ENCODE data around the gene ANKRD29.

The ANKRD29 gene

GRCh38 chr18:23684515-23685197, 21.9 kb upstream of the ANKRD29 start:
- no peak for DNase-seq (ENCODE audit: low read depth)

DNA sequence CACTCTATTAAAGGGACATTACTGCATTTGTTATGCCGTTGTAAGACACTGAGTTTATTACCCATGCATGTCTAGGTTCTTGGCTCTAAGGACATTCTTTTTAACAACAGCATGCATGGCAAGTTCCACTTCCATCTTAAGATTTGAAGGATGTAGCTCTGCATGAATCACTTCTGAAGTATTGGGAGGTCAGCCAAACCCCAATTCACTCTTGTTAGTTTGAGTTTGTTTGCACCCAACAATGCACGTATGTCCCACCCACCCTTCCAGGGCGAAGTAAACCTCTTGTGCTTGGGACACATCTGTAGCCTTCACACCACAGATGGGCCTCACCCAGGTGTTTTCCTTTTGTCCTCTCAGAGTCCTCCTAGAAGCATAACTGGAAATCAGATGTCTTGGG, 21.0 kb upstream of the ANKRD29 start:
- DNase-seq (ENCODE audit: low read depth): no peak

- no peak for DNase-seq (ENCODE audit: low read depth)
These were observed 20.4 kb upstream of the ANKRD29 start for GRCh38 chr18:23683155-23683554.

- no peak for DNase-seq (ENCODE audit: low read depth)
These were observed 19.8 kb upstream of the ANKRD29 start for GRCh38 chr18:23682472-23682871.

- no peak for DNase-seq (ENCODE audit: low read depth)
These were observed 19.3 kb upstream of the ANKRD29 start for GRCh38 chr18:23682045-23682444.

DNA sequence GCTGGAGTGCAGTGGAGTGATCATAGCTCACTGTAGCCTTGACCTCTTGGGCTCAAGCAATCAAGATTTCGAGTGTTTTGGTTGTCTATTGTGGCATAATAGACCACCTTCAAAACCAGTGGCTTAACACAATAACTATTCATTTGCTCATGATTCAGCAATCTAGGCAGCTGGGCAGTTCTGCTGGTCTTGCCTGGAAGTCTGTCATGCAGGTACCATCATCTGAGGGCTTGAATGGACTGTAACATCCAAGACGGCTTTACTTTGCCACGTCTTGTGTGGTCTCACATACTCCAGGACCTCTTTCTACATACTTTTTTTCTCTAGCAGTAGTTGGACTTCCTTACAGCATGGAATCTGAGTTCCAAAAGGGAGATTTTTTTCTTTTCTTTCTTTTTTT, 13.2 kb upstream of the ANKRD29 start:
- no peak for DNase-seq (ENCODE audit: low read depth)

GRCh38 chr18:23675236-23675635, 12.5 kb upstream of the ANKRD29 start:
- DNase-seq (ENCODE audit: low read depth): no peak

DNA sequence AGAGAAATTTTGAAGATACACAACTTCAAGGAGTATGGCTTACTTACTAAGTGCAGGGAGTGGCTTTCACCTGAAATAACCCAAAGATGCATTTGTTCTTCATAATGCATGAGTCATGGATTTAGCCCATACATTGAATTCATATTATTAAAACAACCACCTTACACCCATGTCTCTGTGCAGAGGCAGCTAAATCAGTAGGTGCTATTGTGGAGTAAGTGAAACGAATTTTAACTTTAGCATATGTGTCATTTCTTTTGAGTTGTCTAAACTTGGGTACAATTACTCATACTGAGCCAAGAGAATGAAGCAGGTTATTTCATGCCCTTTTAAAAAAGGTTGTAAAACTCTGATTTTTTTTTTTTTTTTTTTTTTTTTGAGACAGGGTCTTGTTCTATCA, 11.0 kb upstream of the ANKRD29 start:
- no peak for DNase-seq (ENCODE audit: low read depth)

DNA sequence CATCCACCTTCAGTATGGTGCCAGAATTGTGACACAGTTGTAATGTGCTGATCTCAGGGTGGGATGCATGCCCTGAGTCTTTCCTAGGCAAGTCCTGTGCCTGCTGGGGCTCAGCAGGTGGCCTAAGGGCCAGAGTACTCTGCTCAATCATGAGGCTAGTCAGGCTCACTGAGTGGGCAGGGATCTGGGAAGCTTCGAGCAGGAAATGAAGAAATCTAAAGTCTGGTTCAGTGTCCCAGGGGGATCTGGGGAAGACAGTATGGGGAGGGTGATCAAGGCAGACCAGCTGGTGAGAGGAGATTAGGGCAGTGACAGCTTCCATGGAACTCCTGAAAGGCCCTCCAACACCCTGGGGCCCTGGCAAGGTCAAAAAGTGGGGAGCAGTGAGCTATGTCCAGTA, 8.9 kb upstream of the ANKRD29 start:
- DNase-seq (ENCODE audit: low read depth): no peak

GRCh38 chr18:23669804-23670405, 7.2 kb upstream of the ANKRD29 start:
- DNase-seq (ENCODE audit: low read depth): no peak

GRCh38 chr18:23669202-23669766, 6.6 kb upstream of the ANKRD29 start:
- no peak for DNase-seq (ENCODE audit: low read depth)

GRCh38 chr18:23668731-23669130, 6.0 kb upstream of the ANKRD29 start:
- DNase-seq (ENCODE audit: low read depth): no peak

DNA sequence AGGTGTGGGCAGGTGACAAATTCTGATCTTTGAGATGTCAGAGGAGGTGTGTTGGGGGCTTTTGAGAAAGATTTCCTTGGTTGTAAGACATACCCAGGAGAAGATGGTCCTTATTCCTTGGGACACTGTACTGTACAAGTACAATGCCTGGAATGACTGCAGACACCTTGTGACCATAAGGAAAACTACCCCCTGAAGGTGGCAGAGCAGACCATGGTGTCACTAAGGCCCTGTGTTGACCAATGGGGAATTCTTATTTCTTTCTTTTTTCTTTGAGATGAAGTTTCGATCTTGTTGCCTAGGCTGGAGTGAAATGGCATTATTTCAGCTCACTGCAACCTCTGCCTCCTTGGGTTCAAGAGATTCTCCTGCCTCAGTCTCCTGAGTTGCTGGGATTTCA, 4.4 kb upstream of the ANKRD29 start:
- no peak for DNase-seq (ENCODE audit: low read depth)

DNA sequence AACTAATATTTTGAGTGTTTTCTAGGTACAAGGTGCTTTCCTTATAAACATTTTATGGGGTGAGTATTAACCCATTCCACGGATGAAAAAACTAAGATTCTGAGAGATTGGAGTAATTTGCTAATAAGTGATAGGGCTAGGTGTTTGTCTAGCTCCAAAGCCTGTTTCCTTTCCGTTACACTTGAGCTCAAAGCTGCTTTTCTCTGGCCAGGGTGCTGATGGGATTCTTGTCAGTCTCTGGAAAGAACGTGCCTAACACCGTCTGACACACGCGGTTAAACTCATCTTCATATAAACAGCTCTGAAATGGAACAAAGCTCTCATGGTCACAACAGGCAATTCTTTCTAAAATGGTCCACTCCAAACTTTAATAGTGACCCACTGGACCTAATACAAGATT, 2.0 kb upstream of the ANKRD29 start:
- DNase-seq (ENCODE audit: low read depth): no peak

- DNase-seq (ENCODE audit: low read depth): no peak
These were observed 889 bp downstream of the ANKRD29 start for GRCh38 chr18:23661735-23662308.

- DNase-seq (ENCODE audit: low read depth): no peak
These were observed 4.4 kb downstream of the ANKRD29 start for GRCh38 chr18:23658285-23658684.

GRCh38 chr18:23652232-23652631, 10.5 kb downstream of the ANKRD29 start:
- DNase-seq (ENCODE audit: low read depth): no peak

DNA sequence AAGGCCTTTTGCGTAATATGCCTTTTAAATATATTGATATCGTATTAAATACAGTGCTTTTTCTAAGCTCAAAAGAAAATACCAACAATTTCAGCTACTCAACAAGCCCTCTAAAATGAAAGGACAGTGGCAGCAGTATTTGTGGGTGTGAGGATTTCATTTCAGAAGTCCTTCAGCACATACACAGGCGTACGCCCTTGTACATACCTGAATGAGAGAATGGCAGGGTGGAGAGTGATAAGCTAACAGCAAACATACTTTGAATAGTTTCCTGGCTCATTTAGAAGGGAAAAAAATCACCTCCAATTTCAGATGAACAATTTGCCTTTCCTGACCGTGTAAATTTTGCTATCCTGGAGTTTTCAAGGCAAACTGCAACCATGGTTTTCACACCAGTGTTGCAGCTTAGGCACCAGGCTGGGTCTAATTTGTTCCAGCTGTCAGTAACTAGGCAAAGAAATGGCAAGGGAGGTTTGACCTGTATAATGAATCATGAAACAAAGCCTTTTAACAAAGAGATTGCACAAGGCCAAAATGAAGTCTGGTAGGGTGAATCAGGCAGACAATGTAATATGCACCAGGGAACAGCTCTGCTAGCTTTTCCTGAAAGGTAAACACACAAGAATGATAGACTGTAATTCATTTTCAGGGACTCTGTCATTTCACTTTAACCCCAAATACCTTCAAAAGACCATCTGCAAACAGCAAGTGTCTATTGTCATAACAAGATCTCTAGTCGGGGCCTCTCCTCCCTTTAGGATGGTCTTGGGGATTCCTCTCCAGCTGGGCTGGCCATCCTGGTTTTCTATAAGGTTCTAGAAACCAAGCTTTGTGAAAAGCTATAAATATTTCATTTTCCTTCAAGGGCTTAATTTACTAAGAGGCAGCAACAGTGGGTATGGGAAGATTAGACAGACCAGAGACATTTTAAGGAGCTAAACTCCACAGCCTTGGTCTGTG, 11.5 kb downstream of the ANKRD29 start:
- no peak for DNase-seq (ENCODE audit: low read depth)

- no peak for DNase-seq (ENCODE audit: low read depth)
These were observed 13.6 kb downstream of the ANKRD29 start for GRCh38 chr18:23648940-23649607.

DNA sequence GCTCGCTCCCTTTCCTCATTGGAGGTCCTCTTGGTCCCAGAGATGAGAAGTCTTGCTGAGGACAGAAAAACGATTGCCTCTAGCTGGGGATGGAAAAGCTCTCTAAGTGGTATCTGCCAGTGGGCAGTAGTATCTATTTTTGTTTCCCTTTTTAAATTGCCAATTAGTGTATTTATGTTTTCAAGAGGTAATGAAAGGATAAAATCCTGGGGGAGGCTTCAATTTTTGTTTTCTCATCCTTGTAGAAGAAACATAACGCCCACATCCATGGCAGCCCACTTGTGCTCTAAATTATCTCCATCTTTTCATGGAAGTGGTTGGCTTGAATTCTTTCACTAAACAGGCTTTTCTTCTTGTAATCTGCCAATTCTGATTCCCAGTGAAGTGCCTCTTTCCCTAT, 14.3 kb downstream of the ANKRD29 start:
- DNase-seq (ENCODE audit: low read depth): no peak

DNA sequence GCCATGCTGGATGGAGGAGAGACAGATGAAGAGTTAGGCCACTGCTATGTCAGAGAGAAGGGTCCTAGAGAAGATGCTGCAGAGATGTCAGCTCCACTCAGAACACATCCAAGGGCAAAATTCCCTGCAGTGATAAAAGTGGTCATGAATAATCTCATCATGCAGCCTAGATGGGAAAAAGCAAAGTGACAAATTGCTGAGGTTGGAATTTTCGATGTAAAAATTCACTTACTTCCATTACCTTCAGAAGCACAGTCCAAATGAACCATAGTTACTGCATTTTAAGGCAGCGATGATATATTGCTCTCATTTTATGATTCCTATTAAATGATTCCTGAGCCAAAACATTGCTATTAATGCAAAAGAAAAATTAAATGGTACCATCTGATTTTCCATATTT, 16.4 kb downstream of the ANKRD29 start:
- no peak for DNase-seq (ENCODE audit: low read depth)

Measured in stimulated activated CD4-positive, alpha-beta T cell treated with anti-CD3 and anti-CD28 coated beads, Interleukin-2, amount 100 ng/mL, for 4 hours (primary cell).